ENCODE data around the gene ZBTB42. TPM values are rescaled to one million over a fixed set of nuclear protein-coding genes. Genes with fewer than 3 reads are reported as not detected.

Gene ZBTB42
- total and polyA plus RNA-seq, 2 of the 13 experiments (the other 11 are each of a cell fraction or from before 2014, with no cell fraction given), result 2.8 to 4.2 TPM

DNA sequence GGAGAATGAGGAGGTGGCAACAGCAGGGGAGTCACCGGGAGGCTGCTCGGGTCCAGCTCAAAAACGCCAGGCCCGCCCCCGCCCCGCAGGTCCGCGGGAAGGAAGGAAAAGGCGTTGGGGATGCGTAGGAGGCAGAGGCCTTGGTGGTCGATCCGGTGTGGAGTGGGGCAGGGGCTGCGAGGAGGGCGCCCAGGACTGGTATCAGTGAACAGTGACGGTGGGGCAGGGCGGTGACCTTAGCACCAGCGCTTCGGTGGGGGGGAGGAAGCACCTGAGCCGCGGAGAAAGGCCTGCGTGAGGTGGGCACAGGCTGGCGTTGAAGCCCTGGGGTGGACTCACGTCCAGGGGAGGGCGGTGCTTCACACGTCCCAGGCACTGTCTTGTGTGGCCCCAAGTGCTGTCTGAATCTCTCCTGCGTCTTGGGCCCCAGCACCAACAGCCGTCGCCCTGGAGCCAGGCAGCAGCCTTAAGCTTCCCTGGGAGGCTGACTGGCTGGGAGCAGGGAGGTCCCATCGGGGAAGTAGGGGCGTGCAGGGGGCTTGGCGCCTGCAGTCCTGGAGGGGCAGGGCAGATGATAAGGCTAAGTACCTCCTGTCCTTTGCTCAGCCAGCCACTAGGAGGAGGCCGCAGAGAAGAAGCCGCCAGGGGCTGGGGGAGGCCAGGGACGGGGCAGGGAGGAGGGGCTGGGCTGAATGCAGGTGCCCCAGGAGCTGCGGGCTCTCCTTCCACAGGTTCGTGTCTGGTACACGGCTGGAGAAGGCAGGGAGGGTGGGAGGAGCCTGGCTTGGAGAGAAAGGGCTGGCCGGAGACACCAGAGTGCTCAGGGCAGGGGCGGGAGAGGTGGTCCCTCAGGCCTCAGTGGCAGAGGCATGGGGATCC is 26.5 kb downstream of the ZBTB42 start (continued):
- TF ChIP-seq, protein P1, sequence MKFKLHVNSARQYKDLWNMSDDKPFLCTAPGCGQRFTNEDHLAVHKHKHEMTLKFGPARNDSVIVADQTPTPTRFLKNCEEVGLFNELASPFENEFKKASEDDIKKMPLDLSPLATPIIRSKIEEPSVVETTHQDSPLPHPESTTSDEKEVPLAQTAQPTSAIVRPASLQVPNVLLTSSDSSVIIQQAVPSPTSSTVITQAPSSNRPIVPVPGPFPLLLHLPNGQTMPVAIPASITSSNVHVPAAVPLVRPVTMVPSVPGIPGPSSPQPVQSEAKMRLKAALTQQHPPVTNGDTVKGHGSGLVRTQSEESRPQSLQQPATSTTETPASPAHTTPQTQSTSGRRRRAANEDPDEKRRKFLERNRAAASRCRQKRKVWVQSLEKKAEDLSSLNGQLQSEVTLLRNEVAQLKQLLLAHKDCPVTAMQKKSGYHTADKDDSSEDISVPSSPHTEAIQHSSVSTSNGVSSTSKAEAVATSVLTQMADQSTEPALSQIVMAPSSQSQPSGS (CRISPR knock-in tag; IDR thresholded peaks at IDR 0.05), result peak; percentile 42; the same call in 1 of the 2 replicates
- TF ChIP-seq, protein P2, sequence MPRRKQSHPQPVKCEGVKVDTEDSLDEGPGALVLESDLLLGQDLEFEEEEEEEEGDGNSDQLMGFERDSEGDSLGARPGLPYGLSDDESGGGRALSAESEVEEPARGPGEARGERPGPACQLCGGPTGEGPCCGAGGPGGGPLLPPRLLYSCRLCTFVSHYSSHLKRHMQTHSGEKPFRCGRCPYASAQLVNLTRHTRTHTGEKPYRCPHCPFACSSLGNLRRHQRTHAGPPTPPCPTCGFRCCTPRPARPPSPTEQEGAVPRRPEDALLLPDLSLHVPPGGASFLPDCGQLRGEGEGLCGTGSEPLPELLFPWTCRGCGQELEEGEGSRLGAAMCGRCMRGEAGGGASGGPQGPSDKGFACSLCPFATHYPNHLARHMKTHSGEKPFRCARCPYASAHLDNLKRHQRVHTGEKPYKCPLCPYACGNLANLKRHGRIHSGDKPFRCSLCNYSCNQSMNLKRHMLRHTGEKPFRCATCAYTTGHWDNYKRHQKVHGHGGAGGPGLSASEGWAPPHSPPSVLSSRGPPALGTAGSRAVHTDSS (CRISPR knock-in tag; conservative IDR thresholded peaks at IDR 0.05), result no peak
- TF ChIP-seq, protein P3, sequence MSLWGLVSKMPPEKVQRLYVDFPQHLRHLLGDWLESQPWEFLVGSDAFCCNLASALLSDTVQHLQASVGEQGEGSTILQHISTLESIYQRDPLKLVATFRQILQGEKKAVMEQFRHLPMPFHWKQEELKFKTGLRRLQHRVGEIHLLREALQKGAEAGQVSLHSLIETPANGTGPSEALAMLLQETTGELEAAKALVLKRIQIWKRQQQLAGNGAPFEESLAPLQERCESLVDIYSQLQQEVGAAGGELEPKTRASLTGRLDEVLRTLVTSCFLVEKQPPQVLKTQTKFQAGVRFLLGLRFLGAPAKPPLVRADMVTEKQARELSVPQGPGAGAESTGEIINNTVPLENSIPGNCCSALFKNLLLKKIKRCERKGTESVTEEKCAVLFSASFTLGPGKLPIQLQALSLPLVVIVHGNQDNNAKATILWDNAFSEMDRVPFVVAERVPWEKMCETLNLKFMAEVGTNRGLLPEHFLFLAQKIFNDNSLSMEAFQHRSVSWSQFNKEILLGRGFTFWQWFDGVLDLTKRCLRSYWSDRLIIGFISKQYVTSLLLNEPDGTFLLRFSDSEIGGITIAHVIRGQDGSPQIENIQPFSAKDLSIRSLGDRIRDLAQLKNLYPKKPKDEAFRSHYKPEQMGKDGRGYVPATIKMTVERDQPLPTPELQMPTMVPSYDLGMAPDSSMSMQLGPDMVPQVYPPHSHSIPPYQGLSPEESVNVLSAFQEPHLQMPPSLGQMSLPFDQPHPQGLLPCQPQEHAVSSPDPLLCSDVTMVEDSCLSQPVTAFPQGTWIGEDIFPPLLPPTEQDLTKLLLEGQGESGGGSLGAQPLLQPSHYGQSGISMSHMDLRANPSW (CRISPR knock-in tag; IDR thresholded peaks at IDR 0.05; ENCODE audit: borderline replicate concordance), result peak; percentile 15; the same call in 1 of the 2 replicates
- TF ChIP-seq ZNF605 (CRISPR knock-in tag; IDR thresholded peaks at IDR 0.05) (peak; percentile 24; the same call in 1 of the 2 replicates), SRF (IDR thresholded peaks at IDR 0.05; ENCODE audit: low read depth, low read length) (no peak), TARDBP (CRISPR knock-in tag; IDR thresholded peaks at IDR 0.05) (0 out of 2 replicates have a peak, but pooled peaks have one; percentile 36), PHF21A (CRISPR knock-in tag; IDR thresholded peaks at IDR 0.05) (peak; percentile 23; the same call in 1 of the 2 replicates), MAFK (conservative IDR thresholded peaks at IDR 0.05 in 1 of 2, IDR thresholded peaks at IDR 0.05 in 1 of 2; ENCODE audit: low read length in 2 of 2) (no peak), PITX1 (CRISPR knock-in tag; IDR thresholded peaks at IDR 0.05) (peak; percentile 62; the same call in 1 of the 2 replicates), ATM (IDR thresholded peaks at IDR 0.05; ENCODE audit: borderline replicate concordance) (no peak), MEIS2 (CRISPR knock-in tag; IDR thresholded peaks at IDR 0.05) (peak; percentile 13; the same call in 1 of the 2 replicates), PCBP1 (IDR thresholded peaks at IDR 0.05; ENCODE audit: borderline replicate concordance, low read depth, low read length) (no peak), POLR2A (IDR thresholded peaks at IDR 0.05; ENCODE audit: insufficient read depth in 1 of 2, low read depth in 2 of 2, low read length in 2 of 2) (no peak), ZMYM3 (CRISPR knock-in tag; IDR thresholded peaks at IDR 0.05) (no peak), SATB2 (CRISPR knock-in tag; IDR thresholded peaks at IDR 0.05) (no peak), MXI1 (IDR thresholded peaks at IDR 0.05; ENCODE audit: borderline replicate concordance, low read depth, low read length) (0 out of 3 replicates have a peak, but pooled peaks have one; percentile 31), ZNF788 (CRISPR knock-in tag; IDR thresholded peaks at IDR 0.05; ENCODE audit: borderline replicate concordance) (peak; percentile 45; the same call in 1 of the 2 replicates), ZNF737 (CRISPR knock-in tag; IDR thresholded peaks at IDR 0.05; ENCODE audit: borderline replicate concordance) (no peak), SAP130 (CRISPR knock-in tag; IDR thresholded peaks at IDR 0.05; ENCODE audit: low read depth) (peak; percentile 46; the same call in 1 of the 2 replicates)

All from HepG2 (cell line).